Stimulated activated CD8-positive, alpha-beta memory T cell treated with anti-CD3 and anti-CD28 coated beads, Interleukin-7, amount 100 ng/mL, for 48 hours (primary cell): ENCODE data around the gene SYT11.
A peak's percentile ranks its signal among the peaks of the same experiment; 100 is the strongest.
"Not testable (repeated sequence)": the region's sequence is repeated elsewhere in the genome, so short reads cannot be mapped to it uniquely, and the experiment has no call there.

Source experiments
- DNase-seq, 2 donors: peaks; one replicate each; pipeline ENCODE4 v3.0.0-alpha.2; 2020; ENCODE audit warnings: low read depth in 1 of 2; ENCODE audit errors: extremely low read depth in 1 of 2

SYT11 gene, protein sequence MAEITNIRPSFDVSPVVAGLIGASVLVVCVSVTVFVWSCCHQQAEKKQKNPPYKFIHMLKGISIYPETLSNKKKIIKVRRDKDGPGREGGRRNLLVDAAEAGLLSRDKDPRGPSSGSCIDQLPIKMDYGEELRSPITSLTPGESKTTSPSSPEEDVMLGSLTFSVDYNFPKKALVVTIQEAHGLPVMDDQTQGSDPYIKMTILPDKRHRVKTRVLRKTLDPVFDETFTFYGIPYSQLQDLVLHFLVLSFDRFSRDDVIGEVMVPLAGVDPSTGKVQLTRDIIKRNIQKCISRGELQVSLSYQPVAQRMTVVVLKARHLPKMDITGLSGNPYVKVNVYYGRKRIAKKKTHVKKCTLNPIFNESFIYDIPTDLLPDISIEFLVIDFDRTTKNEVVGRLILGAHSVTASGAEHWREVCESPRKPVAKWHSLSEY

DNA sequence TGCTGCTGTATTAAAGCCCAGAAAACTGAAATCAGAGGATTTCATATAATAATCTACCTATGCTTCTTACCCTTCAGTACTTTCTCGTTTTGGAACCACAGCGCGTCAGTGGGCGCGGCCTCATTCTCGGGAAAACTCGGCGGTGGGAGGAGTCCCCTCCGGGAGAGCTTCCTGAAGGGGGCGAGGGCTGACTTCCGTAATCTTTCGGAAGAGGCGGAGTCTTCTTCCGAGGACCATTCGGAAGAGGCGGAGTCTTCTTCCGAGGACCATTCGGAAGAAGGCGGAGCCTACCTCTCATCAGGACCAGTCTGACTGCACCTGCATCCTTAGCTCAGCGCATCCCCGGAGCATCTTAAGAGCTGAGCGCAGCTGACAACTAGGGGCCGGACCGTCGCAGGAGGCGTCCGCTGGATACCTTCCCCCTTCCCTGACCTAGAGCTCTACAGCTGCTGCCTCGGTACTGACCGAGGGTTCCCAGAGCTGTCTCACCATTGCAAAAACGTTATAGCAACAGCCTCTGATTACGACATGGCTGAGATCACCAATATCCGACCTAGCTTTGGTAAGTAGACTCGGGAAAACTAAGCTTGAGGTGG is at the start of gene SYT11:
SYT11 (plus strand) TSS at position 334 of the 596 bp plus-strand sequence; CDS start at position 529, 195 bp downstream.
- DNase-seq = peak; percentile 84 to 91

DNA sequence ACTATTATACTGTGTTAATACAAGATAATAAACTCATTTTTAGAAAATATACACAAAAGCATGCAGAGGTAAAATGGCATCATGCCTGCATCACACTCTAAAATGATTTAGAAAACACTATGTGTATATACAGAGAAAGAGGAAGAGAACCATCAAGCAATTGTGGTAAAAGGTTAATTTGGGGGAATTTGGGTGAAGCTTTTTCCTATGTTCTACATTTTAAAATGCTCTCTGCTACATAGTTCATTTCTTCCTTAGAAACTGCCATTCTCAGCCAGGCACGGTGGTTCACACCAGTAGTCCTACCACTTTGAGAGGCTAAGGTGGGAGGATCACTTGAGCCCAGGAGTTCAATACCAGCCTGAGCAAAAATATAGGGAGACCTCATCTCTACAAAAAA is 46.5 kb upstream of the SYT11 start:
- DNase-seq = no peak

DNA sequence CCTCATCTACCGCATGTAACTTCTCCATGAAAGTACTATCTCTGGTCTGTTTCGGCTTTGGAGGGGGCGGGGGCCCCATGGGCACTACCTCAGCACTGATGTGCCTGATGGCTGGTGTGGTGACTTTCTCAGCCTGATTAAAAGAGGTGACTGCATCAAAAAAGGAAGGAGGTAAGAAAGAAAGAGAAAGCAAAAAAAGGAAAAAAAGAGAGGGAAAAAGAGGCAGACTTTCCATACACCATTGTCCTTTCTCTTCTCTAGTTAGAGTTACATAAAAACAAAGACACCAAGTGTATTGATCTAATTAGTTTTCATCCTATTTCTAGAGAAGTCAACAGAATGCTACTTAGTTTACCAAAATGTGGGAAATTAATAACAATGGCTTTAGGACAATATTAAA is 45.7 kb upstream of the SYT11 start:
- DNase-seq = no peak

DNA sequence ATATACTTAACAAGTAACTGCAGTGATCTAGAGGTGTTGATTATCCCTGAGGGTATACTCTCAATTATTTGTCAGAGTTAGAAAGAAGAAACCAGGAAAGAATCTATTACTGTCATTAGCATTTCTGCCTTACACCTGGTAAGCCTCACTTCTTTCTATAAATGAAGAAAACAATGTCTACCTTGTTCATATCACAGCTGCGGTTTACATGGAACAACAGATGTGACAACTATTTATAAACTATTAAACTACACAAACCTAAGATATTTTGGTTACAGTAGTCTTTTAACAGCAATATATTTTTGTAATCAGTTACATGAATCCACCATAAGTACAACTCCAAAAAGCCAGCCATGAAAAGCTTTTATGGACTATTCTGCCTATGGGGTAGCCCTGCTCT is 43.0 kb upstream of the SYT11 start:
- no peak for DNase-seq

DNA sequence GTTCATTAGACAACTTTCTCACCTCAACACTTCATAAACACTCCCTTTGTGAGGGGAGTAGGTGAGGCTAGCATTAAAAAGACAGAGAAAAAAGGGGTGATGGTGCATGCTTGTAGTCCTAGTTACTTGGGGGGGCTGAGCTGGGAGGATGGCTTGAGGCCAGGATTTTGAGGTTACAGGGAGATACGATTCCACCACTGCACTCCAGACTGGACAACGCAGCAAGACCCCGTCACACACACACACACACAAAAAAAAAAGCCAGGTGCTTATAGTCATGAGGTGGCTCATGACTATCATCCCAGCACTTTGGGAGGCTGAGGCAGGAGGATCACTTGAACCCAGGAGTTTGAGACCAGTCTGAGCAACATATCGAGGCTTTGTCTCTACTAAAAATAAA is 31.9 kb upstream of the SYT11 start:
- no peak for DNase-seq

DNA sequence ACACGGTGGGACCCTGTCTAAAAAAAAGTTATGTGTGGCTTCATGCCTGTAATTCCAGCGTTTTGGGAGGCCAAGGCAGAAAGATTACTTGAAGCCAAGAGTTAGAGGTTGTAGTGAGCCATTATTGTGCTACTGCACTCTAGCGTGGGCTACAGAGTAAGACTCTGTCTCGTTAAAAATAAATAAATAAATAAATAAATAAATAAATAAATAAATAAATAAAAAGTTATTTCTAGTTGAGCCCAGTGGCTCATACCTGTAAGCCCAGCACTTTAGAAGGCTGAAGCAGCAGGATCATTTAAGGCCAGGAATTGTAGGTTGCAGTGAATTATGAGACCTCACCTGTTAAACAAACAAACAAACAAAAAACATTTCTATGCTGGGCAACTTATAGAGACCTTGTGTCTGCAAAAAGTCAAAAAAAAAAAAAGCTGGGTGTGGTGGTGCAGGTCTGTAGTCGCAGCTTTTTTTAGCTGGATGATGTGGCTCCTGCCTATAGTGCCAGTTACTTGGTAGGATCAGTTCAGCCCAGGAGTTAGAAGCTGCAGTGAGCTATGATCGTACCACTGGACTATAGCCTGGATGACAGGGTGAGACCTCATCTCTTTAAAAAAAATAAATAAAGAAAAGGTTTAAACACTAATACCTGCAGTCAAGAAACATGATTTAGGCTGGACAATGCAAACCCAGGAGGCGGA is 27.9 kb upstream of the SYT11 start:
- no peak for DNase-seq

DNA sequence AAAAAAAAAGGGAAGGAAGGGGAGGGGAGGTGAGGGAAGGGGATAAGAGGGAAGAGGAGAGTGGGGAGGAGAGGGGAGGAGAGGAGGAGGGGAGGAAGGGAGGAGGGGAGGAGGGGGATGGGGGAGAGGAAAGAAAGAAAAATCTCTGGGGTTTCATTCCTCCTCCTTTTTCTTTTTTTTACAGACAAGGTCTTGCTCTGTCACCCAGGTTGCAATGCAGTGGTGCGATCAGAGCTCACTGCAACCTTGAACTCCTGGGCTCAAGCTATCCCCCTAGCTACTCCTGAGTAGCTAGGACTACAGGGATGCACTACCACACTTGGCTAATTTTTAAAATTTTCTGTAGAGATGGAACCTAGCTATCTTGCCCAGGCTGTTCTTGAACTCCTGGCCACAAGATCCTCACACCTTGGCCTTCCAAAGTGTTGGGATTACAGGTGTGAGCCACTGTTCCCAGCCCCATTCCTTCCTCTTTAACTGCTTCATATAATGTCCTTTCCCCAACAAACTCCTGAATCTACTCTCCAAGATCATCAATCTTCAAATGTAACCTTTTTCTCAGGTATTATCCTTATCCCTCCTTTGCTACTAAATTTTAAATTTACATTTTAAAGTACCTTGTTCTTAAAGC is 25.6 kb upstream of the SYT11 start:
- no peak for DNase-seq

DNA sequence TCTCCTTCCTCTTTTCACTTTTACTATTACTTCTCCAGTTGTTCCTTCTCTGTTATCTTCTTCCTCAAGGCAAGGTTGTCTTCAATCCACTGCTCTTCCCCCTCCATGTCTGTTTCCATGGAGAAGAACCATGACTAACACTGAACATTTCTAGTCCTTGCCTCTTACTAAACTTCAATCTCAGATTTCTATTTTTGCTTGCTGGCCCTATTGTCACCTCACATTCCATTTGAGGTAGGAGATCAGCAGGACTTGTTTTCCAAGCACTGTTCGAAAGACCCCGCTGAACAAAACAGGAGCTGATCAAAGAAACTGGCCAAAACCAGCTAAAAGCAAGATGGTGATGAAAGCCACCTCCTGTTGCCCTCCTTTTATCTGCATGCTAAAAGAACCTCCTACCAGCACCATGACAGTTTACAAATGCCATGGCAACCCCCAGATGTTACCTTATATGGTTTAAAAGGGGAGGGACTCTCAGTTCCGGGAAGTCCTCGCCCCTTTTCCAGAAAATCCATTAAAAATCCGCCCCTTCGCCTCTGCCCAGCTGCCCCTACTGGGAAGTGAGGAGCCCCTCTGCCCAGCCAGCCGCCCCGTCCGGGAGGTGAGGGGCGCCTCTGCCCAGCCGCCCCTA is 25.0 kb upstream of the SYT11 start:
- no peak for DNase-seq

DNA sequence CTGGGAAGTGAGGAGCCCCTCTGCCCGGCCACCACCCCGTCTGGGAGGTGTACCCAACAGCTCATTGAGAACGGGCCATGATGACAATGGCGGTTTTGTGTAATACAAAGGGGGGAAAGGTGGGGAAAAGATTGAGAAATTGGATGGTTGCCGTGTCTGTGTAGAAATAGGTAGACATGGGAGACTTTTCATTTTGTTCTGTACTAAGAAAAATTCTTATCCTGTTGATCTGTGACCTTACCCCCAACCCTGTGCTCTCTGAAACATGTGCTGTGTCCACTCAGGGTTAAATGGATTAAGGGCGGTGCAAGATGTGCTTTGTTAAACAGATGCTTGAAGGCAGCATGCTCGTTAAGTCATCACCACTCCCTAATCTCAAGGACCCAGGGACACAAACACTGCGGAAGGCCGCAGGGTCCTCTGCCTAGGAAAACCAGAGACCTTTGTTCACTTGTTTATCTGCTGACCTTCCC is 24.4 kb upstream of the SYT11 start:
- not testable (repeated sequence) for DNase-seq

DNA sequence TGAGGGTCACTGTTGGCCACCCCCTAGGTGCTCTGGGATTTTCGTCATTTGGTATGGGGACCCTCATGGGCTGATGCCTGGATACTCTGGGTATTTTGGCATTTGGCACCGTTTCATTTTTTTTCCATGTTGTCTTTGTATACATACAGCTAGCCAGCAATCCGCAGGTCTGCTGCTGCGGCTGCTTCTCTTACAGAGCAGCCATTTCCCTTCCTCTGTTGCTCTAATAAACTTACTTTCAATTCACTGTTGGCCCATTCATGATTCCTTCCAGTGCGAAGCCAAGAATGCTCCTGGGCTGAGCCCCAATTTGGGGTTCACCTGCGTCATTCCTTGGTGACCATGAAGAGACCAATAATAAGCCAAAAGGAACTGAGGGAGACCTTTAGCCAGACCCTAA is 23.8 kb upstream of the SYT11 start:
- DNase-seq = no peak

DNA sequence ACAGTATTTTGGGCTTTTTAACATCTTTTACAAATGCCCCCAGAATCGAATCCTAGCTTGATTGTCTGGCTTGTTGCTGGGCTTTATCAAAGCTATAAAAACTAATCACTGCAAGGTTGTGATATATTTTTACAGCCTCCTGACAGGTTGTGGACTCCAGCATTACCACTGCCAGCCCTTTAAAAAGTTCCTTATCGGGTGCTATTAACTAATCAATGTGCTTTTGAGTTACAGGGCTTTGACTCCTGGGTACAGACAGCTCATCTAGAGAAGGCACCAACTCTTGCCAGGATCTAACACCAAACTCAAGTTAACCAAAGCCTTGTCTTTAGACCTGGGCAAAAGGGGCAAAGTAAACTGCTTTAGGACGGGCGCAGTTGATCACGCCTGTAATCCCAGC is 19.0 kb upstream of the SYT11 start:
- no peak for DNase-seq

DNA sequence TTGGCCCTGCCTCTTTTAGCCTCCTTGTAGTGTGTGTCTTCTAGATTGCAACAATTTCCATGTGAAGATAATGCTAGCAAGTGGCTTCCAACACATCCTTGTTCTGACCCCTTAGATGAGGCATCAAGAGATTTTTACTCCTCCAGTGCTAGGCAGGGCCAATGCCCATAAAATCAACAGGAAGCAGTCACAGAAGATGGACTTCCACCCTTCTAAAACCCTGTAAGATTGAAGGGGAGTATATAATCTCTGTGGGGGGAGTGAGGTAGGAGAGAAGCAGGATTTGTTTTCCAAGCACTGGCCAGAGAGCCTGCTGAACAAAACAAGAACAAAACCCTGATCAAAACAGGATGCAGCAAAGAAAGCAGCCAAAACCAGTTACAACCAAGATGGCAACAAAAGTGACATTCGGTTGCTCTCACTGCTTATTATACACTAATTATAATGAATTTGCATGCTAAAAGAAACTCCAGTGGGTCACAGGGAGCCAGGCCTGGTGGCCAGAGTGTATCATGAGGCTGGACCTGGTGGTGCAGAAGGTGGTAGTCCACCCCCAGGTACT is 14.4 kb upstream of the SYT11 start:
- no peak for DNase-seq

DNA sequence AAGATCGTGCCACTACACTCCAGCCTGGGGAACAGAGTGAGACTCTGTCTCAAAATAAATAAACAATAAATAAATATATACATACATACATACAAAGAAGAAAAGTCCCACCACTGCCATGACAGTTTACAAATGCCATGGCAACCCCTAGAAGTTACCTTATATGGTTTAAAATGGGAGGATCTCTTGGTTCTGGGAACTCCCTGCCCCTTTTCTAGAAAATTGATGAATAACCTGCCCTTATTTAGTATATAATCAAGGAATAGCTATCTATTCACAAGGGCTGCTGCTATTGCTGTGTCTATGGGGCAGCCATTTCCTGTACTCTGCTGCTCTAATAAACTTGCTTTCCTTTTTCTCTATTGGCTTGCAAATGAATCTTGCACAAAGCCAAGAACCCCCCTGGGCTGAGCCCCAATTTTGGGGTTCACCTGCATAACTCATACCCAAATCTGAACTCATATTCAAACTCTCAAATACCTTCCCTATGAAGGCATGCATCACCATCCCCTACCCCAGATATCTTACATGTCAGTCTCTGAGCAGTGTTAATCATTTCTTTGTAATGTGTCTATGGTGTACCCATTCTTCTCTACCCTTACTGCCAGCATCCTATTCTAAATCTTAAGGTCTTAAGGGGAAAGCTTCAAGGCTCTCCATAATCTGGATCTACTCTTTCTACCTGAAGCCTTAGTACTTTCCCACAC is 11.4 kb upstream of the SYT11 start:
- DNase-seq = no peak

DNA sequence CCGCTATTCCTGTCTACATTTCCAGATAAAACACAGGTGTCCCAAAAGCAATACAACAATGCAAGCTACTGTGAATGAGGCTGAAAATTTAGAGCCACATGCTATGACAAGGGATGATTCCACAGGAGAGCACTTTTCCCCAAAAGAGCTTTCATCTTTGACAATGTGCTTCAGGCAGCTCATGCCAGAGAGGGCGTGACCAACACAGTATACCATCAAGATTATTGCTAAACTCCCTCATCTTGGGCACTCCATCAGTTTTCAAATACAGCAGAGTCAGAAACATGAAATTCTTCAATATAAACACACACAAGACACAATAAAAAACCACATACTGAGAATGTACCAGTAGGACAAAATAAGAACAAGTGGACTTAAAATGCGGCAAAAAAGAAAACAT is 9.0 kb upstream of the SYT11 start:
- no peak for DNase-seq

DNA sequence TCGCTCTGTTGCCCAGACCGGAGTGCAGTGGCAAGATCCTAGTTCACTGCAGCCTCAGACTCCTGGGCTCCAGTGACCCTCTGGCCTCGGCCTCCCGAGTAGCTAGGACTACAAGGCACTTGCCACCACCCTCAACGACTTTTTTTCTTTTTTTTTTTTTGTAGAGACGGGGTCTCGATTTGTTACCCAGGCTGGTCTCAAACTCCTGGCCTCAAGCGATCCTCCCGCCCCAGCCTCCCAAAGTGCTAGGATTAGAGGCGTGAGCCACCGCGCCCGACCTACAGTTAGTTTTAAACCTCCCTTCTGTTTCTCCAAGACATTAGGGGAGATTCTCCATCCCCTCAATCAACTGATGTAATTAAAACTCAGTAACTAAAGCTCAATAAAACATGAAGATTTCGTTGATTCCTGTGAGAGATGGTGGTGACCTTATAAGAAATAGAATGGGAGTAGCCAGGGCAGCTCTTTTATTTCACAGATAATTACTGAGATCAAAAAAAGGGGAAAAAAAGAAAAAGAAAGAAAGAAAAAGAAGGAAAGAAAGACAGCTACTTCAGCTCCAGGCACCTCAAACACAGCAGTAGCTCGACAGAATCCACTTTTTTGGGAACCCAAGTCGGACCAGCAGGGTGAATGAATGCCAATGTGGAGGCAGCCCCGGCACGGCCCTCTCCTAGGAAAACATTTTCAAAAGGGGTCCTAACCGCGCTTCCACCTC is 3.0 kb upstream of the SYT11 start:
- no peak for DNase-seq

DNA sequence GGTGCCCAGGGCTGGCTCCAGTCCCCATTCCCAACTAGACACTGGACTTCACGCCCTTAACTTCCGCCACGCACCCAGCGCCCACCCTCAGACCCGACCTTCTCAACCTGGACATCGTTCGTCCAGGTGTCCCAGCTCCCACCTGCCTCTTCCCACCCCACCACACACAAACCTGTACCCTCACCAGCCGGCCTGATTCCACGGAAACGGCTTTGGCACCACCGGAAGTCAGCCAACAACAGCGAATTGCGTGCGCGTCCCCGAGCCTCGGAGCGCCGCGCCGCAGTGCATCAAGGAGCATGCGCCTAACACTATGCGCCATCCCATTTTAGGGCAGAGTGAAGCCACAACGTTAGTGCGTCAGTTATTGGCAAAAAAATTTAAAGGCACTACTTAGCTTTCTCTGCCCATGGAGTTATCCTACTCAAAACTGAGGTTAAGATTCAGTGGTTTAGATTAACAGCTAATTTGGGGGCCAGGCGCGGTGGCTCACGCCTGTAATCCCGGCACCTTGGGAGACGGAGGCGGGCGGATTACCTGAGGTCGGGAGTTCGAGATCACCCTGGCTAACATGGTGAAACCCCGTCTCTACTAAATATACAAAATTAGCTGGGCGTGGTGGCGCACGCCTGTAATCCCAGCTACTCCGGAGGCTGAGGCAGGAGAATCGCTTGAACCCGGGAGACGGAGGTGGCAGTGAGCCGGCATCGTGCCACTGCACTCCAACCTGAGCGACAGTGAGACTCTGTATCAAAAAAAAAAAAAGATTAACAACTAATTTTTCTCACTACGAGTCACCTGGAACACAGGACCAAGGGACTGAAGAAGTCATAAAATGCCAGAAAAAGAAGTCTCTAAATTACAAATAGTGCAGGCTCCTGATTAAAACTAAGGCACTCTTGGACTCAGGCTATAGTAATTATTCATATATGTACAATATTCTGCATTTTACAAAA is 2.1 kb upstream of the SYT11 start, which contains the start of gene GON4L:
GON4L (minus strand) TSS at position 240 of the 956 bp plus-strand sequence. CDS start 3,434 bp downstream, outside the sequence.
- DNase-seq = peak; percentile 79 to 86

DNA sequence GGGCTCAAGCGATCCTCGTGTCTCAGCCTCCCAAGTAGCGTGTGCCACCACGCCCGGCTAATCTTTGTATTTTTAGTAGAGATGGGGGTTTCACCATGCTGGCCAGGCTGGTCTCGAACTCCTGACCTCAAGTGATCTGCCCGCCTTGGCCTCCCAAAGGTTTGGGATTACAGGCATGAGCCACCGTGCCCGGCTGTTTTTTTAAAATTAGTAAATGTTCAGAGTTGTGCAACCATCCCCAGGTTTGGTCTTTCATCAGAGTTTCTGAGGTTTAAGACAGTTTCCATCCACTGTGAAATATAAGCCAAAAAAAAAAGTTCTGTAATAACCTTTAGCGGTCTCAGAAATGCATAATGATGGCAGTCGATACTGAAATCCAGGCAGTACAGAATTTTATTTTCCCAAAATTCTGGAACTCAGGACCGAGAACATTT is 550 bp upstream of the SYT11 start:
- DNase-seq = peak in 1 of 2 donors; percentile 35
